ENCODE measurements around the gene CRACR2B. TPM values are rescaled to one million over a fixed set of nuclear protein-coding genes. Genes with fewer than 3 reads are reported as not detected.

CRACR2B gene
- total and polyA plus RNA-seq, 2 of the 8 experiments (the other 6 are each of a cell fraction or from before 2014, with no cell fraction given) = 18.2 to 26.4 TPM

DNA sequence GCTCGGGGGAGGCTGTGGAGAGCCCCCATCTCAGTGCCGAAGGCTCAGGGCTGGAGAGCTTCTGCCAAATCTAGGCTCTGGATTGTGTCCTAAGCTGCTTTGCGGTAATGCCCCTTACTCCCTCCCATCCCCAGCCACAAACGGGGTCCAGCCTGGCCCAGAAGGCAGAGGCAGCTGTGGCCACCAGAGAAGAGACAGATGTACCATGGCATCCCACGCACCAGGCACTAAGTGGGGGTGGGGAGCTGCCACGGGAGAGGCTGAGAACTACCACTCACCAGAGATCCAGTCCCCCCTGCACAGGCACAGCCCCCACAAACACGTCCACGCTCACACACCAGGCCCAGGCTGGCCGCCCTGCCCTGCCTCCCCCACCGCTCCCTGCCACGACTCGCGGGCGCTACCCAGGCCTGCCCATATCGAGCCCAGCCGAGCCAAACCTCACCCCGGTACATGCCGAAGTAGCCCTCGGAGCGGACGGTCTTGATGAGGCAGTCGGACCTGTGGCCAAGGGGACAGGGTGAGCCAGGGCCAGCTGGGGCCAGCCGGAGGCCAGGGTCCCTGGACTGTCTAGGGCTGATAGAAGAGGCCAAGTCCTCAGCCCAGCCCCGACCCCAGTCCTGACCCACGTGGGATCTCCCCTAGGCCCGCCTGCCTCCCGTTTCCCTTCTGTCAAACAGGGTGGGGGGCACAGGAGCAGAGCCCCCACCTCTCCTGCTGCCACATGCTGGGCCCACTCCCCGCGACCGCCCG lies 33.5 kb upstream of the CRACR2B start (continued):
- TF ChIP-seq, protein P1, sequence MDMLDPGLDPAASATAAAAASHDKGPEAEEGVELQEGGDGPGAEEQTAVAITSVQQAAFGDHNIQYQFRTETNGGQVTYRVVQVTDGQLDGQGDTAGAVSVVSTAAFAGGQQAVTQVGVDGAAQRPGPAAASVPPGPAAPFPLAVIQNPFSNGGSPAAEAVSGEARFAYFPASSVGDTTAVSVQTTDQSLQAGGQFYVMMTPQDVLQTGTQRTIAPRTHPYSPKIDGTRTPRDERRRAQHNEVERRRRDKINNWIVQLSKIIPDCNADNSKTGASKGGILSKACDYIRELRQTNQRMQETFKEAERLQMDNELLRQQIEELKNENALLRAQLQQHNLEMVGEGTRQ (IDR thresholded peaks at IDR 0.05; ENCODE audit: low read length) = no peak
- TF ChIP-seq KDM4A (IDR thresholded peaks at IDR 0.05; ENCODE audit: low read depth, low read length, severe bottlenecking) (no peak), TAF7 (optimal IDR thresholded peaks at IDR 0.05; ENCODE audit: borderline replicate concordance, low read depth, low read length) (no peak)

Measured in H1 (cell line).